ENCODE results near the gene MGAT3.

DNA sequence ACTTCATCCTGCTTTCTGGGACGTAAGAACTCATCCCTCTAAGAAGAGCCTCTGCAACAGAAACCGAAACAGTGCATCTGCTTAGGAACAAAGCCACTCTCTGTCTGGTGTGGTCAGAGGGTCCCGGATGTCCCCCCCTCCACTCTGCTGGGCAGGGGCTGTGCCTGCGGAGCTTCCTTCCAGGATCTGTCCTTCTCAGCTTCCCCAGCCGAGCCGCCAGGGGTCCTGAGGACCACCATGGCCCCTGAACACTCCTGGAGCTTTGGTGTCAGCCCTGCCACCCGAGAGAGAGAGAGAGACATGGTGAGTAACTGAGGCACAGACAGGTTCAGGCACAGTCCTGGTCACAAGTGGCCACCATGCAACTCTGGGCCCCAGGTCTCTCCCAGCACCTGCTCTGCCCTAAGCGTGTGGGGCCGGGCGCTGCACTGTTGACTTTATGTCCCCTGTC lies 24.4 kb upstream of the MGAT3 start:
- TF ChIP-seq CTCF (IDR thresholded peaks at IDR 0.05; ENCODE audit: low read length) (no peak), EZH2 (optimal IDR thresholded peaks at IDR 0.05; ENCODE audit: low read depth, low read length) (no peak)

Measured in MM.1S (cell line).